B cell (primary cell): ENCODE measurements around the gene TACR2. TPM values are rescaled to one million over a fixed set of nuclear protein-coding genes. Genes with fewer than 3 reads are reported as not detected.

Experiments
- ATAC-seq: fragments of 200-7000 bp; cut with Tn5 transposase; one replicate; pipeline ENCODE4 v1.10.0; 2021; ENCODE audit warnings: low read depth, mild to moderate bottlenecking, moderate number of reproducible peaks, moderate library complexity
- CTCF ChIA-PET: fragments of 350-600 bp; sonication (Branson Sonifier 250); formaldehyde crosslinking; loops from one replicate; lab custom pipeline; 2021; ENCODE audit warnings: antibody characterized with exemption, inconsistent platforms; lab: Charles Lee
- POLR2A ChIA-PET: fragments of 350-600 bp; sonication (Branson Sonifier 250); formaldehyde crosslinking; loops from one replicate; lab custom pipeline; 2021; ENCODE audit warnings: antibody characterized with exemption; lab: Charles Lee
- DNase-seq: peaks from one replicate; pipeline ENCODE4 v3.0.0; 2013
- H2AFZ ChIP-seq: 2 replicates; pipeline ENCODE4 v1.6.1; 2012; ENCODE audit warnings: mild to moderate bottlenecking, low read depth, low read length; ENCODE audit not compliant: insufficient read depth, poor library complexity, severe bottlenecking
- H3K27ac ChIP-seq, 2 donors: 1 replicate in 1 of 2; 2 replicates in 1 of 2; pipeline ENCODE4 v1.5.1; 2012 to 2013; ENCODE audit warnings: low read length in 2 of 2, mild to moderate bottlenecking in 2 of 2, moderate library complexity in 1 of 2
- H3K27me3 ChIP-seq, 4 experiments: fragments of 200-600 bp in 1 of 4; sonication (generic) in 1 of 4; replicated peaks in 1 of 4; 1 replicate in 2 of 4; 2 replicates in 2 of 4; pipeline versions ENCODE4 v1.6.1 to v1.7.0; 2013 to 2016; ENCODE audit warnings: low read length in 3 of 4, mild to moderate bottlenecking in 2 of 4, mixed read lengths in 1 of 4, moderate library complexity in 1 of 4; ENCODE audit not compliant: insufficient read depth in 4 of 4, control insufficient read depth in 3 of 4; ENCODE audit errors: control extremely low read depth in 1 of 4
- H3K36me3 ChIP-seq, 2 experiments: replicated peaks in 1 of 2; 1 replicate in 1 of 2; 2 replicates in 1 of 2; pipeline versions ENCODE4 v1.6.1 to v1.7.1; 2013; ENCODE audit warnings: low read length in 1 of 2; ENCODE audit not compliant: insufficient read depth in 2 of 2, control insufficient read depth in 1 of 2; ENCODE audit errors: control extremely low read depth in 1 of 2, extremely low read depth in 1 of 2
- H3K4me1 ChIP-seq, 2 donors: fragments of 200-600 bp in 1 of 2; sonication (generic) in 1 of 2; 1 replicate in 1 of 2; 2 replicates in 1 of 2; pipeline versions ENCODE4 v1.5.1 to v1.6.1; 2013 to 2017; ENCODE audit warnings: low read length in 2 of 2; ENCODE audit not compliant: control insufficient read depth in 2 of 2, insufficient read depth in 2 of 2
- H3K4me2 ChIP-seq: replicated peaks from 2 replicates; pipeline ENCODE3; 2012; ENCODE audit warnings: mild to moderate bottlenecking, low read depth, low read length; ENCODE audit not compliant: poor library complexity, severe bottlenecking
- H3K4me3 ChIP-seq, 5 experiments: fragments of 200-600 bp in 1 of 5; sonication (generic) in 1 of 5; 1 replicate in 3 of 5; 2 replicates in 2 of 5; pipeline versions ENCODE4 v1.5.1 to v1.7.0; 2011 to 2016; ENCODE audit warnings: low read length in 4 of 5, mild to moderate bottlenecking in 4 of 5, low read depth in 2 of 5, control low read depth in 1 of 5, moderate library complexity in 1 of 5; ENCODE audit not compliant: insufficient read depth in 1 of 5; ENCODE audit errors: control extremely low read depth in 1 of 5, extremely low read depth in 1 of 5
- H3K79me2 ChIP-seq: fragments of 200-600 bp; sonication (generic); one replicate; pipeline ENCODE4 v1.6.0; 2016; ENCODE audit warnings: low read length; ENCODE audit not compliant: control insufficient read depth, insufficient read depth
- H3K9ac ChIP-seq: fragments of 200-600 bp; sonication (generic); 2 replicates; pipeline ENCODE4 v1.6.1; 2017; ENCODE audit warnings: mild to moderate bottlenecking, low read length, moderate library complexity
- H3K9me3 ChIP-seq, 3 donors: one replicate each; pipeline versions ENCODE4 v1.6.1 to v1.7.1; 2013; ENCODE audit warnings: low read length in 2 of 3; ENCODE audit not compliant: control insufficient read depth in 2 of 3, insufficient read depth in 1 of 3; ENCODE audit errors: control extremely low read depth in 1 of 3
- H4K20me1 ChIP-seq: 2 replicates; pipeline ENCODE4 v1.6.0; 2012; ENCODE audit warnings: mild to moderate bottlenecking, low read length; ENCODE audit not compliant: insufficient read depth, control insufficient read depth, poor library complexity, severe bottlenecking
- H3K27ac Mint-ChIP-seq: one replicate; pipeline ENCODE4 v1.8.0; 2021; ENCODE audit warnings: mixed read lengths
- H3K27me3 Mint-ChIP-seq: one replicate; pipeline ENCODE4 v1.8.0; 2021; ENCODE audit warnings: mixed read lengths
- H3K4me1 Mint-ChIP-seq: one replicate; pipeline ENCODE4 v1.8.0; 2021; ENCODE audit warnings: mixed read lengths
- H3K4me3 Mint-ChIP-seq: one replicate; pipeline ENCODE4 v1.8.0; 2021; ENCODE audit warnings: mixed read lengths
- H3K9me3 Mint-ChIP-seq: one replicate; pipeline ENCODE4 v1.8.0; 2022; ENCODE audit warnings: mixed read lengths; ENCODE audit not compliant: insufficient read depth
- EZH2 ChIP-seq: IDR thresholded peaks from 2 replicates; pipeline ENCODE4 v1.6.1; 2012; ENCODE audit warnings: borderline replicate concordance, low read depth, mild to moderate bottlenecking, moderate library complexity, low read length; ENCODE audit not compliant: insufficient read depth, poor library complexity, severe bottlenecking
- whole genome bisulfite sequencing: methylation state at CpG from one replicate; pipeline ENCODE4 v1.1.5; 2013; ENCODE audit warnings: missing lambda C conversion rate; ENCODE audit not compliant: insufficient coverage; 5-methylcytosine and 5-hydroxymethylcytosine counted together
- intact Hi-C: fragments of 100-400 bp; cut with micrococcal nuclease; formaldehyde crosslinking; loops from one replicate; pipeline ENCODE4 v1.10.0; 2022
- polyA plus RNA-seq: library from polyadenylated mRNA; depleted of rRNA; stranded (reverse); fragments of >200 nt; gene quantifications from 2 replicates; pipeline ENCODE4 v1.2.3, GENCODE V29; 2012
- total RNA-seq, 2 donors: library from RNA; stranded (reverse); fragments of 120-200 nt in 1 of 2; gene quantifications; 1 replicate in 1 of 2; 2 replicates in 1 of 2; pipeline versions ENCODE4 v1.2.3 to v1.2.4, GENCODE V29; 2013 to 2022
- TF ChIP-seq, protein P1 (sequence below): fragments of 200-600 bp; IDR thresholded peaks from one replicate; pipeline ENCODE4 v1.8.0; 2022; ENCODE audit warnings: antibody characterized with exemption, mild to moderate bottlenecking

The TACR2 gene
- total and polyA plus RNA-seq, 2 donors (not counting 1 experiment from before 2014, with no cell fraction given): 0.18 TPM; not detected in 1

GRCh38 chr10:69362471-69362954, 54.2 kb downstream of the TACR2 start:
- peaks cover 27% of the 10 kb centered on the region for H4K20me1 ChIP-seq
- DNase-seq (no peak), ATAC-seq (no peak)
- no peaks in the 10 kb centered on the region for H3K27me3 Mint-ChIP-seq
- H3K9me3 ChIP-seq: no peaks in the 10 kb centered on the region
- H3K4me3 Mint-ChIP-seq: no peak overlapping the region
- peaks cover 0 to 49% of the 10 kb centered on the region in 2 experiments for H3K36me3 ChIP-seq
- POLR2A ChIA-PET: no interaction called here
- no peak overlapping the region for H3K27ac ChIP-seq
- 98% methylated on average over 13 of the region's 13 CpGs for whole genome bisulfite sequencing
- H3K27me3 ChIP-seq: no peaks in the 10 kb centered on the region
- CTCF ChIA-PET: no interaction called here
- intact Hi-C loops: no loop called here
- H3K79me2 ChIP-seq: peaks cover 35% of the 10 kb centered on the region
- peaks cover 12% of the 10 kb centered on the region for H3K4me1 Mint-ChIP-seq
- H2AFZ ChIP-seq: no peak overlapping the region
- H3K9ac ChIP-seq: no peak overlapping the region
- no peaks in the 10 kb centered on the region for H3K9me3 Mint-ChIP-seq
- TF ChIP-seq EZH2: no peak
- TF ChIP-seq, protein P1, sequence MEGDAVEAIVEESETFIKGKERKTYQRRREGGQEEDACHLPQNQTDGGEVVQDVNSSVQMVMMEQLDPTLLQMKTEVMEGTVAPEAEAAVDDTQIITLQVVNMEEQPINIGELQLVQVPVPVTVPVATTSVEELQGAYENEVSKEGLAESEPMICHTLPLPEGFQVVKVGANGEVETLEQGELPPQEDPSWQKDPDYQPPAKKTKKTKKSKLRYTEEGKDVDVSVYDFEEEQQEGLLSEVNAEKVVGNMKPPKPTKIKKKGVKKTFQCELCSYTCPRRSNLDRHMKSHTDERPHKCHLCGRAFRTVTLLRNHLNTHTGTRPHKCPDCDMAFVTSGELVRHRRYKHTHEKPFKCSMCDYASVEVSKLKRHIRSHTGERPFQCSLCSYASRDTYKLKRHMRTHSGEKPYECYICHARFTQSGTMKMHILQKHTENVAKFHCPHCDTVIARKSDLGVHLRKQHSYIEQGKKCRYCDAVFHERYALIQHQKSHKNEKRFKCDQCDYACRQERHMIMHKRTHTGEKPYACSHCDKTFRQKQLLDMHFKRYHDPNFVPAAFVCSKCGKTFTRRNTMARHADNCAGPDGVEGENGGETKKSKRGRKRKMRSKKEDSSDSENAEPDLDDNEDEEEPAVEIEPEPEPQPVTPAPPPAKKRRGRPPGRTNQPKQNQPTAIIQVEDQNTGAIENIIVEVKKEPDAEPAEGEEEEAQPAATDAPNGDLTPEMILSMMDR: no peak
- peaks cover 0 to 13% of the 10 kb centered on the region in 2 donors for H3K4me1 ChIP-seq
- no peak overlapping the region for H3K4me3 ChIP-seq
- no peak overlapping the region for H3K27ac Mint-ChIP-seq
- H3K4me2 ChIP-seq: no peak overlapping the region

- ChIA-PET CTCF (no interaction called here), POLR2A (no interaction called here)
- Histone ChIP-seq H3K79me2 (peaks cover 41% of the 10 kb centered on the region), H3K36me3 (peaks cover 0 to 36% of the 10 kb centered on the region in 2 experiments), H3K4me2 (no peak overlapping the region), H3K27ac (no peak overlapping the region), H3K9ac (no peak overlapping the region), H3K27me3 (no peaks in the 10 kb centered on the region), H2AFZ (no peak overlapping the region), H3K4me1 (peaks cover 0 to 13% of the 10 kb centered on the region in 2 donors), H3K9me3 (no peaks in the 10 kb centered on the region), H3K4me3 (no peak overlapping the region), H4K20me1 (peaks cover 27% of the 10 kb centered on the region)
- Mint-ChIP-seq H3K4me3 (no peak overlapping the region), H3K4me1 (peaks cover 12% of the 10 kb centered on the region), H3K9me3 (no peaks in the 10 kb centered on the region), H3K27ac (no peak overlapping the region), H3K27me3 (no peaks in the 10 kb centered on the region)
- 95% methylated on average over 1 of the region's 2 CpGs for WGBS
- TF ChIP-seq EZH2: no peak
- TF ChIP-seq, protein P1: no peak
- no peak for ATAC-seq
- intact Hi-C loops: no loop called here
- DNase-seq: no peak
These were observed 55.5 kb downstream of the TACR2 start for GRCh38 chr10:69361303-69361614.
